Nasal cavity respiratory epithelium epithelial cell of viscerocranial mucosa (primary cell): ENCODE results near the gene NOD2. TPM values are rescaled to one million over a fixed set of nuclear protein-coding genes. Genes with fewer than 3 reads are reported as not detected.

Source experiments
- total RNA-seq: library from RNA; depleted of rRNA; stranded (reverse); fragments of >200 nt; gene quantifications from 2 replicates; pipeline ENCODE4 v1.2.3, GENCODE V29; 2014

NOD2 gene
- 10.6 and 17.4 TPM in 2 replicates for total RNA-seq

GRCh38 chr16:50692999-50693781 is at the start of gene NOD2:
NOD2 (plus strand) TSS chr16:50693606; CDS start chr16:50699496, 5,890 bp downstream.

GRCh38 chr16:50681021-50681885 is 12.2 kb upstream of the NOD2 start, which contains the start of gene SNX20:
SNX20 (minus strand) TSS chr16:50681312; CDS start chr16:50677526, 3,786 bp downstream.

GRCh38 chr16:50741781-50742575 is 48.6 kb downstream of the NOD2 start, which contains the start of gene CYLD:
CYLD (plus strand) TSS chr16:50742086; CDS start chr16:50749699, 7,613 bp downstream.

Other genes with a start within 250 kb of the NOD2 start
- under 0.01 and 0.36 TPM in 2 replicates for gene NKD1, start 145.2 kb upstream of the NOD2 start, total RNA-seq
- not detected in 2 replicates for gene SNX20, start 12.3 kb upstream of the NOD2 start, total RNA-seq
- gene CYLD, start 48.5 kb downstream of the NOD2 start, total RNA-seq: 50.9 and 79.7 TPM in 2 replicates